ENCODE measurements around the gene FSCN2. TPM values are rescaled to one million over a fixed set of nuclear protein-coding genes. Genes with fewer than 3 reads are reported as not detected.

Gene FSCN2
- total and polyA plus RNA-seq, 10 of the 15 experiments (the other 5 are each of a cell fraction or from before 2014, with no cell fraction given) = 0.12 to 2.1 (median 0.65) TPM; not detected in 3

DNA sequence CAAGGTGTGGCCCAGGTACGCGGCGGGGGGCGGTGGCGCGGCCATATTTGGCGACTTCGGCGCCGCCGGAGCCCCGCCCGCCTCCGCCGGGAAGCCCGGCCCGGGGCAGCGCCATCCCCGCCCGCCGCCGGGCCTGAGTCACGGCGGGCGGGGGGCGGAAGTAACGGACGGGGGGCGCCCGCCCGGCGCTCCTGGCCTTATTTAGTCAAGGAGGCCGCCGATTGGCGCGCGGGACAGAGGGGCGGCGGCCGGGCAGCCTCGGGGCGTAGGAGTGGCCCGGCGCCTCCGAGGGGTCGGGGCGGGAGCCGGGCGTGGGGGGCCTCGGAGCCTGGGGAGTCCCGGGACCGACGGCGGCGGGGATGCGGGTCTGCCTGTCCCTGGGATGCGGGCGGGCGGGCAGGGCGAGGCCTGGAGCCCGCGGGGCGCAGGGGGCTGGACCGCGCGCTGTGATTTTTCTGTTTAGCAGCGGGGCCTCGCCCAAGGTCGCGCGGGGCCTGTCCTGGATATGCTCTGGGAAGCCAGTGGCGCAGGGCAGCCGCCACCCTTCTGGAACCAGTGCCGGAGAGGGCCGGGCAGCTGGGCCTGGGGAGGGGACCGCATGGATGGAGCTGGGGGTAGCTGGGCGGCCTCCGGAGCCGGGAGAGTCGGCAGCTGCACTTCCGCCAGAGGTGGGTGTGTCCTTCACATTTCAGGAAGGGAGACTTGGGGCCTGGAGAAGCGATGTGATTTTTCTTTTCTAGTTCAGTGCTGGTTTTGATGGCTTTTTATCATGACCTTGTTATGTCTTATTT is 13.2 kb upstream of the FSCN2 start (continued):
- TF ChIP-seq, protein P1, sequence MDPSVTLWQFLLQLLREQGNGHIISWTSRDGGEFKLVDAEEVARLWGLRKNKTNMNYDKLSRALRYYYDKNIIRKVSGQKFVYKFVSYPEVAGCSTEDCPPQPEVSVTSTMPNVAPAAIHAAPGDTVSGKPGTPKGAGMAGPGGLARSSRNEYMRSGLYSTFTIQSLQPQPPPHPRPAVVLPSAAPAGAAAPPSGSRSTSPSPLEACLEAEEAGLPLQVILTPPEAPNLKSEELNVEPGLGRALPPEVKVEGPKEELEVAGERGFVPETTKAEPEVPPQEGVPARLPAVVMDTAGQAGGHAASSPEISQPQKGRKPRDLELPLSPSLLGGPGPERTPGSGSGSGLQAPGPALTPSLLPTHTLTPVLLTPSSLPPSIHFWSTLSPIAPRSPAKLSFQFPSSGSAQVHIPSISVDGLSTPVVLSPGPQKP (IDR thresholded peaks at IDR 0.05; ENCODE audit: low read depth, low read length) = peak; percentile 80
- peak; percentile 53; the same call in 1 of the 2 replicates for TF ChIP-seq CHD1 (IDR thresholded peaks at IDR 0.05; ENCODE audit: low read depth, low read length)
- TF ChIP-seq SRF (IDR thresholded peaks at IDR 0.05; ENCODE audit: low read depth in 2 of 2, low read length in 2 of 2) = peak in 1 of 2 experiments; percentile 99
- no peak for TF ChIP-seq STAT3 (IDR thresholded peaks at IDR 0.05; ENCODE audit: low read depth, low read length)
- TF ChIP-seq SP1 (IDR thresholded peaks at IDR 0.05; ENCODE audit: low read depth, low read length) = peak; percentile 21
- 0 out of 2 replicates have a peak, but pooled peaks have one; percentile 62 for TF ChIP-seq DPF2 (IDR thresholded peaks at IDR 0.05)
- TF ChIP-seq, protein P2, sequence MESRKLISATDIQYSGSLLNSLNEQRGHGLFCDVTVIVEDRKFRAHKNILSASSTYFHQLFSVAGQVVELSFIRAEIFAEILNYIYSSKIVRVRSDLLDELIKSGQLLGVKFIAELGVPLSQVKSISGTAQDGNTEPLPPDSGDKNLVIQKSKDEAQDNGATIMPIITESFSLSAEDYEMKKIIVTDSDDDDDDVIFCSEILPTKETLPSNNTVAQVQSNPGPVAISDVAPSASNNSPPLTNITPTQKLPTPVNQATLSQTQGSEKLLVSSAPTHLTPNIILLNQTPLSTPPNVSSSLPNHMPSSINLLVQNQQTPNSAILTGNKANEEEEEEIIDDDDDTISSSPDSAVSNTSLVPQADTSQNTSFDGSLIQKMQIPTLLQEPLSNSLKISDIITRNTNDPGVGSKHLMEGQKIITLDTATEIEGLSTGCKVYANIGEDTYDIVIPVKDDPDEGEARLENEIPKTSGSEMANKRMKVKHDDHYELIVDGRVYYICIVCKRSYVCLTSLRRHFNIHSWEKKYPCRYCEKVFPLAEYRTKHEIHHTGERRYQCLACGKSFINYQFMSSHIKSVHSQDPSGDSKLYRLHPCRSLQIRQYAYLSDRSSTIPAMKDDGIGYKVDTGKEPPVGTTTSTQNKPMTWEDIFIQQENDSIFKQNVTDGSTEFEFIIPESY (IDR thresholded peaks at IDR 0.05) = peak; percentile 18; the same call in 1 of the 2 replicates
- 0 out of 4 replicates have a peak, but pooled peaks of 1 of the 2 experiments have one; percentile 15 for TF ChIP-seq ETV6 (conservative IDR thresholded peaks at IDR 0.05 in 1 of 2, IDR thresholded peaks at IDR 0.05 in 1 of 2; ENCODE audit: borderline replicate concordance in 1 of 2, low read depth in 1 of 2)
- TF ChIP-seq CEBPB (IDR thresholded peaks at IDR 0.05; ENCODE audit: borderline replicate concordance in 1 of 2, low read depth in 2 of 2, low read length in 2 of 2) = no peak
- TF ChIP-seq, protein P3, sequence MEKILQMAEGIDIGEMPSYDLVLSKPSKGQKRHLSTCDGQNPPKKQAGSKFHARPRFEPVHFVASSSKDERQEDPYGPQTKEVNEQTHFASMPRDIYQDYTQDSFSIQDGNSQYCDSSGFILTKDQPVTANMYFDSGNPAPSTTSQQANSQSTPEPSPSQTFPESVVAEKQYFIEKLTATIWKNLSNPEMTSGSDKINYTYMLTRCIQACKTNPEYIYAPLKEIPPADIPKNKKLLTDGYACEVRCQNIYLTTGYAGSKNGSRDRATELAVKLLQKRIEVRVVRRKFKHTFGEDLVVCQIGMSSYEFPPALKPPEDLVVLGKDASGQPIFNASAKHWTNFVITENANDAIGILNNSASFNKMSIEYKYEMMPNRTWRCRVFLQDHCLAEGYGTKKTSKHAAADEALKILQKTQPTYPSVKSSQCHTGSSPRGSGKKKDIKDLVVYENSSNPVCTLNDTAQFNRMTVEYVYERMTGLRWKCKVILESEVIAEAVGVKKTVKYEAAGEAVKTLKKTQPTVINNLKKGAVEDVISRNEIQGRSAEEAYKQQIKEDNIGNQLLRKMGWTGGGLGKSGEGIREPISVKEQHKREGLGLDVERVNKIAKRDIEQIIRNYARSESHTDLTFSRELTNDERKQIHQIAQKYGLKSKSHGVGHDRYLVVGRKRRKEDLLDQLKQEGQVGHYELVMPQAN (conservative IDR thresholded peaks at IDR 0.05) = peak; percentile 75
- TF ChIP-seq, protein P4, sequence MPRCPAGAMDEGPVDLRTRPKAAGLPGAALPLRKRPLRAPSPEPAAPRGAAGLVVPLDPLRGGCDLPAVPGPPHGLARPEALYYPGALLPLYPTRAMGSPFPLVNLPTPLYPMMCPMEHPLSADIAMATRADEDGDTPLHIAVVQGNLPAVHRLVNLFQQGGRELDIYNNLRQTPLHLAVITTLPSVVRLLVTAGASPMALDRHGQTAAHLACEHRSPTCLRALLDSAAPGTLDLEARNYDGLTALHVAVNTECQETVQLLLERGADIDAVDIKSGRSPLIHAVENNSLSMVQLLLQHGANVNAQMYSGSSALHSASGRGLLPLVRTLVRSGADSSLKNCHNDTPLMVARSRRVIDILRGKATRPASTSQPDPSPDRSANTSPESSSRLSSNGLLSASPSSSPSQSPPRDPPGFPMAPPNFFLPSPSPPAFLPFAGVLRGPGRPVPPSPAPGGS (IDR thresholded peaks at IDR 0.05; ENCODE audit: borderline replicate concordance, insufficient read depth, low read depth, low read length, poor library complexity, severe bottlenecking) = peak; percentile 6
- TF ChIP-seq NFYA (IDR thresholded peaks at IDR 0.05; ENCODE audit: borderline replicate concordance, low read depth, low read length) = no peak
- peak; percentile 26; the same call in 1 of the 2 replicates for TF ChIP-seq TBL1XR1 (IDR thresholded peaks at IDR 0.05; ENCODE audit: low read depth, low read length)
- 0 out of 2 replicates have a peak, but pooled peaks have one; percentile 30 for TF ChIP-seq SIN3A (IDR thresholded peaks at IDR 0.05; ENCODE audit: low read depth, low read length)
- 0 out of 2 replicates have a peak, but pooled peaks have one; percentile 13 for TF ChIP-seq NFYB (IDR thresholded peaks at IDR 0.05; ENCODE audit: insufficient read depth, low read depth, low read length)
- TF ChIP-seq, protein P5, sequence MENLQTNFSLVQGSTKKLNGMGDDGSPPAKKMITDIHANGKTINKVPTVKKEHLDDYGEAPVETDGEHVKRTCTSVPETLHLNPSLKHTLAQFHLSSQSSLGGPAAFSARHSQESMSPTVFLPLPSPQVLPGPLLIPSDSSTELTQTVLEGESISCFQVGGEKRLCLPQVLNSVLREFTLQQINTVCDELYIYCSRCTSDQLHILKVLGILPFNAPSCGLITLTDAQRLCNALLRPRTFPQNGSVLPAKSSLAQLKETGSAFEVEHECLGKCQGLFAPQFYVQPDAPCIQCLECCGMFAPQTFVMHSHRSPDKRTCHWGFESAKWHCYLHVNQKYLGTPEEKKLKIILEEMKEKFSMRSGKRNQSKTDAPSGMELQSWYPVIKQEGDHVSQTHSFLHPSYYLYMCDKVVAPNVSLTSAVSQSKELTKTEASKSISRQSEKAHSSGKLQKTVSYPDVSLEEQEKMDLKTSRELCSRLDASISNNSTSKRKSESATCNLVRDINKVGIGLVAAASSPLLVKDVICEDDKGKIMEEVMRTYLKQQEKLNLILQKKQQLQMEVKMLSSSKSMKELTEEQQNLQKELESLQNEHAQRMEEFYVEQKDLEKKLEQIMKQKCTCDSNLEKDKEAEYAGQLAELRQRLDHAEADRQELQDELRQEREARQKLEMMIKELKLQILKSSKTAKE (IDR thresholded peaks at IDR 0.05; ENCODE audit: low read depth, poor library complexity, severe bottlenecking) = no peak
- no peak for TF ChIP-seq RFX5 (IDR thresholded peaks at IDR 0.05; ENCODE audit: low read depth, low read length)
- TF ChIP-seq PAX5 (IDR thresholded peaks at IDR 0.05; ENCODE audit: borderline replicate concordance, low read depth, low read length) = 0 out of 2 replicates have a peak, but pooled peaks have one; percentile 31
- peak; percentile 82 for TF ChIP-seq NR2F1 (conservative IDR thresholded peaks at IDR 0.05)

All from GM12878 (cell line).